Stimulated activated CD8-positive, alpha-beta memory T cell treated with anti-CD3 and anti-CD28 coated beads, Interleukin-2, amount 100 ng/mL, for 1 hour (primary cell): Measurements from ENCODE around the gene POMT1.
"Not testable (repeated sequence)": the region's sequence is repeated elsewhere in the genome, so short reads cannot be mapped to it uniquely, and the experiment has no call there.

ENCODE experiments used
- DNase-seq, 2 donors: peaks; one replicate each; pipeline ENCODE4 v3.0.0-alpha.2; 2020; ENCODE audit warnings: low read depth in 2 of 2

The POMT1 gene

GRCh38 chr9:131499254-131499767 is 3.4 kb upstream of the POMT1 start:
- no peak for DNase-seq

GRCh38 chr9:131500377-131500776 is 2.3 kb upstream of the POMT1 start:
- peak; percentile 15 to 33 for DNase-seq

GRCh38 chr9:131500939-131501541 is 1.7 kb upstream of the POMT1 start:
- peak in 1 of 2 donors; percentile 29 for DNase-seq

- DNase-seq, result peak; percentile 8 to 26
Measured at GRCh38 chr9:131503626-131504465, 1.1 kb downstream of the POMT1 start.

- DNase-seq, result no peak
Measured at GRCh38 chr9:131505012-131505411, 2.3 kb downstream of the POMT1 start.

GRCh38 chr9:131511416-131511815 is 8.7 kb downstream of the POMT1 start:
- no peak for DNase-seq

- DNase-seq, result no peak
Measured at GRCh38 chr9:131511880-131512279, 9.2 kb downstream of the POMT1 start.

- DNase-seq, result no peak
Measured at GRCh38 chr9:131513177-131513576, 10.5 kb downstream of the POMT1 start.

- not testable (repeated sequence) for DNase-seq
Measured at GRCh38 chr9:131515559-131516031, 12.9 kb downstream of the POMT1 start.

GRCh38 chr9:131516100-131516499 is 13.4 kb downstream of the POMT1 start:
- no peak for DNase-seq

GRCh38 chr9:131516930-131517329 is 14.2 kb downstream of the POMT1 start:
- DNase-seq, result no peak

- DNase-seq, result no peak
Measured at GRCh38 chr9:131517761-131518190, 15.1 kb downstream of the POMT1 start.

GRCh38 chr9:131518553-131518952 is 15.8 kb downstream of the POMT1 start:
- no peak for DNase-seq

GRCh38 chr9:131520503-131520902 is 17.8 kb downstream of the POMT1 start:
- DNase-seq, result no peak

- no peak for DNase-seq
Measured at GRCh38 chr9:131521203-131521602, 18.5 kb downstream of the POMT1 start.

- DNase-seq, result no peak
Measured at GRCh38 chr9:131521822-131522221, 19.1 kb downstream of the POMT1 start.

- DNase-seq, result no peak
Measured at GRCh38 chr9:131522257-131523085, 19.8 kb downstream of the POMT1 start.

GRCh38 chr9:131523086-131523388 is 20.3 kb downstream of the POMT1 start:
- no peak for DNase-seq

- DNase-seq, result no peak
Measured at GRCh38 chr9:131523451-131524435, 21.0 kb downstream of the POMT1 start.

GRCh38 chr9:131524665-131525315 is 22.1 kb downstream of the POMT1 start:
- no peak for DNase-seq
